Mesothelial cell of epicardium (in vitro differentiated cells): Measurements from ENCODE around the gene PDE6B. TPM values are rescaled to one million over a fixed set of nuclear protein-coding genes. Genes with fewer than 3 reads are reported as not detected.

Source experiments
- DNase-seq, 2 experiments: peaks; one replicate each; pipeline ENCODE4 v3.0.0; 2021; ENCODE audit warnings: low spot score in 2 of 2; ENCODE audit not compliant: unreplicated experiment in 2 of 2
- H3K27ac Mint-ChIP-seq: 2 replicates; pipeline ENCODE4 v1.8.0; 2021; ENCODE audit warnings: mixed read lengths
- H3K27me3 Mint-ChIP-seq: 2 replicates; pipeline ENCODE4 v1.8.0; 2021; ENCODE audit warnings: low read depth, mixed read lengths
- H3K36me3 Mint-ChIP-seq: 2 replicates; pipeline ENCODE4 v1.8.0; 2021; ENCODE audit warnings: mixed read lengths
- H3K4me1 Mint-ChIP-seq: 2 replicates; pipeline ENCODE4 v1.8.0; 2021; ENCODE audit warnings: mixed read lengths
- H3K4me3 Mint-ChIP-seq: 2 replicates; pipeline ENCODE4 v1.8.0; 2021; ENCODE audit warnings: mild to moderate bottlenecking, moderate library complexity, mixed read lengths
- H3K9me3 Mint-ChIP-seq: 2 replicates; pipeline ENCODE4 v1.8.0; 2021; ENCODE audit warnings: mixed read lengths
- CTCF ChIP-seq: fragments of 200-600 bp; sonication (generic); IDR thresholded peaks from one replicate; pipeline ENCODE4 v1.5.0; 2021; ENCODE audit warnings: antibody characterized with exemption; ENCODE audit not compliant: unreplicated experiment
- total RNA-seq: library from RNA; stranded (reverse); gene quantifications from 3 replicates; pipeline ENCODE4 v1.2.1, GENCODE V29; 2021

PDE6B gene
- total RNA-seq, 1 donor from 2014 or later: 11.6 TPM

GRCh38 chr4:578451-579443 lies 46.6 kb upstream of the PDE6B start:
- Mint-ChIP-seq H3K4me1 (peaks cover 10% of the 10 kb centered on the region), H3K36me3 (no peaks in the 10 kb centered on the region), H3K27ac (no peak overlapping the region), H3K4me3 (no peak overlapping the region), H3K27me3 (peaks cover 71% of the 10 kb centered on the region), H3K9me3 (no peaks in the 10 kb centered on the region)
- no peak for TF ChIP-seq CTCF
- DNase-seq: no peak

GRCh38 chr4:579543-580175 lies 45.7 kb upstream of the PDE6B start:
- Mint-ChIP-seq H3K27ac (no peak overlapping the region), H3K36me3 (no peaks in the 10 kb centered on the region), H3K4me3 (no peak overlapping the region), H3K9me3 (peaks cover 7% of the 10 kb centered on the region), H3K4me1 (peaks cover 7% of the 10 kb centered on the region), H3K27me3 (peaks cover 69% of the 10 kb centered on the region)
- no peak for DNase-seq
- no peak for TF ChIP-seq CTCF

GRCh38 chr4:581181-581580 lies 44.2 kb upstream of the PDE6B start:
- TF ChIP-seq CTCF: no peak
- no peak for DNase-seq

GRCh38 chr4:581753-582361 lies 43.5 kb upstream of the PDE6B start:
- DNase-seq: no peak
- Mint-ChIP-seq H3K9me3 (peaks cover 7% of the 10 kb centered on the region), H3K36me3 (no peaks in the 10 kb centered on the region), H3K27me3 (peaks cover 76% of the 10 kb centered on the region), H3K4me3 (no peak overlapping the region), H3K4me1 (peaks cover 7% of the 10 kb centered on the region), H3K27ac (no peak overlapping the region)
- no peak for TF ChIP-seq CTCF

More at GRCh38 chr4:581181-581580, 44.2 kb upstream of the PDE6B start:
- Mint-ChIP-seq H3K9me3 (peaks cover 7% of the 10 kb centered on the region), H3K4me1 (peaks cover 7% of the 10 kb centered on the region), H3K36me3 (no peaks in the 10 kb centered on the region), H3K4me3 (no peak overlapping the region), H3K27me3 (peaks cover 74% of the 10 kb centered on the region), H3K27ac (no peak overlapping the region)

GRCh38 chr4:583820-584219 lies 41.6 kb upstream of the PDE6B start:
- Mint-ChIP-seq H3K27ac (no peak overlapping the region), H3K4me1 (no peaks in the 10 kb centered on the region), H3K4me3 (no peak overlapping the region), H3K36me3 (no peaks in the 10 kb centered on the region), H3K9me3 (peaks cover 7% of the 10 kb centered on the region), H3K27me3 (peaks cover 71% of the 10 kb centered on the region)
- TF ChIP-seq CTCF: no peak
- no peak for DNase-seq
